ENCODE results near the gene GRK1. TPM values are rescaled to one million over a fixed set of nuclear protein-coding genes. Genes with fewer than 3 reads are reported as not detected.
"Not testable (repeated sequence)": the region's sequence is repeated elsewhere in the genome, so short reads cannot be mapped to it uniquely, and the experiment has no call there.

GRK1 gene
- total and polyA plus RNA-seq, 2 of the 13 experiments (the other 11 are each of a cell fraction or from before 2014, with no cell fraction given), result 0.07 to 0.12 TPM

DNA sequence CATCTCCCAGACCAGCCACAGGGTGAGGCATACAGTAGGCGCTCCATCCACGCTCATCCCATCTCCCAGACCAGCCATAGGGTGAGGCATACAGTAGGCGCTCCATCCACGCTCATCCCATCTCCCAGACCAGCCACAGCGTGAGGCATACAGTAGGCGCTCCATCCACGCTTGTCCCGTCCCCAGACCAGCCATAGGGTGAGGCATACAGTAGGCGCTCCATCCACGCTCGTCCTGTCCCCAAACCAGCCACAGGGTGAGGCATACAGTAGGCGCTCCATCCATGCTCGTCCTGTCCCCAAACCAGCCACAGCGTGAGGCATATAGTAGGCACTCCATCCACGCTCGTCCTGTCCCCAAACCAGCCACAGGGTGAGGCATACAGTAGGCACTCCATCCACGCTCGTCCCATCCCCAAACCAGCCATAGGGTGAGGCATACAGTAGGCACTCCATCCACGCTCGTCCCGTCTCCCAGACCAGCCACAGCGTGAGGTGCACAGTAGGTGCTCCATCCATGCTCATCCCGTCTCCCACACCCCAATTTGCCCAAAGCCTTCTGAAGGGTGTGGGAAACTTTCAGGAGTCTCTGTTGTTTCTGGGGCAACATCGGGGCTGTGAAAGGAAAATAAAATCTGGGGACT lies 78.6 kb downstream of the GRK1 start:
- H3K4me2 ChIP-seq (ENCODE audit: low read depth, low read length), result peak overlapping the region; percentile 60
- H3K27me3 ChIP-seq (ENCODE audit: control insufficient read depth in 1 of 2, insufficient read depth in 2 of 2, low read length in 2 of 2); DNase-seq (ENCODE audit: low spot score); ATAC-seq; H2AFZ ChIP-seq (ENCODE audit: low read length); H3K9me3 ChIP-seq (ENCODE audit: low read length); intact Hi-C loops (cut with micrococcal nuclease; ENCODE audit: unreplicated experiment); in situ Hi-C loops (cut with HindIII; ENCODE audit: extremely low pct_ligation_motif_present, low pct_unique_long_range_greater_than_20kb); H3K79me2 ChIP-seq (ENCODE audit: insufficient read depth, low read length); FAIRE-seq; H4K20me1 ChIP-seq (ENCODE audit: insufficient read depth, low read length); H3K36me3 ChIP-seq (replicated peaks in 1 of 2; ENCODE audit: control insufficient read depth in 1 of 2, insufficient read depth in 2 of 2, low read length in 2 of 2); CTCF ChIA-PET (ENCODE audit: low intra/inter-chr PET ratio, low total read pairs): not testable (repeated sequence)
- TF ChIP-seq RBM39 (IDR thresholded peaks at IDR 0.05; ENCODE audit: low read depth, low read length, poor library complexity, severe bottlenecking) (peak; percentile 62), PCBP1 (IDR thresholded peaks at IDR 0.05; ENCODE audit: borderline replicate concordance, low read depth, low read length) (0 out of 2 replicates have a peak, but pooled peaks have one; percentile 23), ZKSCAN8 (CRISPR knock-in tag; IDR thresholded peaks at IDR 0.05; ENCODE audit: borderline replicate concordance) (peak; percentile 97), ZMYM2 (CRISPR knock-in tag; IDR thresholded peaks at IDR 0.05) (0 out of 2 replicates have a peak, but pooled peaks have one; percentile 33)
- TF ChIP-seq, protein P1, sequence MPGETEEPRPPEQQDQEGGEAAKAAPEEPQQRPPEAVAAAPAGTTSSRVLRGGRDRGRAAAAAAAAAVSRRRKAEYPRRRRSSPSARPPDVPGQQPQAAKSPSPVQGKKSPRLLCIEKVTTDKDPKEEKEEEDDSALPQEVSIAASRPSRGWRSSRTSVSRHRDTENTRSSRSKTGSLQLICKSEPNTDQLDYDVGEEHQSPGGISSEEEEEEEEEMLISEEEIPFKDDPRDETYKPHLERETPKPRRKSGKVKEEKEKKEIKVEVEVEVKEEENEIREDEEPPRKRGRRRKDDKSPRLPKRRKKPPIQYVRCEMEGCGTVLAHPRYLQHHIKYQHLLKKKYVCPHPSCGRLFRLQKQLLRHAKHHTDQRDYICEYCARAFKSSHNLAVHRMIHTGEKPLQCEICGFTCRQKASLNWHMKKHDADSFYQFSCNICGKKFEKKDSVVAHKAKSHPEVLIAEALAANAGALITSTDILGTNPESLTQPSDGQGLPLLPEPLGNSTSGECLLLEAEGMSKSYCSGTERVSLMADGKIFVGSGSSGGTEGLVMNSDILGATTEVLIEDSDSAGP (CRISPR knock-in tag; IDR thresholded peaks at IDR 0.05; ENCODE audit: borderline replicate concordance), result peak; percentile 16; the same call in 1 of the 2 replicates
- peaks cover 74% of the 10 kb centered on the region for H3K4me1 ChIP-seq (ENCODE audit: insufficient read depth, low read length)
- peak overlapping the region; percentile 52; the same call in 1 of the 2 replicates for H3K9ac ChIP-seq (ENCODE audit: insufficient read depth, low read depth, low read length)
- H3K27ac ChIP-seq (ENCODE audit: extremely low read length, insufficient read depth, low read length), result peak overlapping the region; percentile 49
- WGBS (ENCODE audit: low lambda C conversion rate), result 75% methylated on average over 17 of the region's 24 CpGs
- BruUV-seq (replicated peaks), result TSS peak; percentile 55
- POLR2A ChIA-PET, result interaction anchor here (1.3 kb wide), 1 partner anchor 10 kb away, joined by 8 read pairs; no protein-coding TSS in a partner anchor
- H3K4me3 ChIP-seq (replicated peaks in 1 of 3; ENCODE audit: insufficient read depth in 1 of 3, low read depth in 2 of 3, low read length in 3 of 3), result peak overlapping the region in 1 of 3 experiments; percentile 19; a peak in 1 of 6 replicates

Data from HepG2 (cell line).